H9 (cell line): Measurements from ENCODE around the gene IFT52. TPM values are rescaled to one million over a fixed set of nuclear protein-coding genes. Genes with fewer than 3 reads are reported as not detected.
A peak's percentile ranks its signal among the peaks of the same experiment; 100 is the strongest.

Experiments used
- DNase-seq: peaks from one replicate; pipeline ENCODE4 v3.0.0-alpha.2; 2017
- H2AFZ ChIP-seq: one replicate; pipeline ENCODE4 v1.6.1; 2013; ENCODE audit warnings: mild to moderate bottlenecking, low read length, control low read depth, moderate library complexity
- H2AK5ac ChIP-seq: 2 replicates; pipeline ENCODE4 v1.6.1; 2013; ENCODE audit warnings: low read length, control low read depth, mixed read lengths; ENCODE audit not compliant: insufficient read length
- H2BK120ac ChIP-seq: one replicate; pipeline ENCODE4 v1.6.1; 2013; ENCODE audit warnings: low read depth, mild to moderate bottlenecking, low read length, control low read depth, inconsistent platforms; ENCODE audit not compliant: poor library complexity, severe bottlenecking
- H2BK12ac ChIP-seq: 2 replicates; pipeline ENCODE4 v1.6.1; 2013; ENCODE audit warnings: low read length, control low read depth, mixed read lengths, low read depth; ENCODE audit not compliant: insufficient read length
- H2BK15ac ChIP-seq: 2 replicates; pipeline ENCODE4 v1.6.1; 2013; ENCODE audit warnings: low read depth, low read length, control low read depth
- H2BK20ac ChIP-seq: one replicate; pipeline ENCODE4 v1.6.1; 2013; ENCODE audit warnings: low read depth, mild to moderate bottlenecking, low read length, control low read depth, inconsistent platforms; ENCODE audit not compliant: poor library complexity, severe bottlenecking
- H2BK5ac ChIP-seq: 2 replicates; pipeline ENCODE4 v1.6.1; 2013; ENCODE audit warnings: low read length, control low read depth, mixed read lengths; ENCODE audit not compliant: insufficient read length
- H3K14ac ChIP-seq: 2 replicates; pipeline ENCODE4 v1.6.1; 2013; ENCODE audit warnings: low read length, control low read depth; ENCODE audit not compliant: insufficient read depth
- H3K18ac ChIP-seq: 2 replicates; pipeline ENCODE4 v1.6.1; 2013; ENCODE audit warnings: low read depth, mild to moderate bottlenecking, mixed read lengths, low read length, control low read depth; ENCODE audit not compliant: insufficient read length
- H3K23ac ChIP-seq: 2 replicates; pipeline ENCODE4 v1.6.1; 2013; ENCODE audit warnings: low read length, control low read depth, mixed read lengths, low read depth; ENCODE audit not compliant: insufficient read length
- H3K23me2 ChIP-seq: 2 replicates; pipeline ENCODE4 v1.6.1; 2013; ENCODE audit warnings: low read depth, mild to moderate bottlenecking, mixed read lengths, low read length, control low read depth; ENCODE audit not compliant: insufficient read length, poor library complexity, severe bottlenecking
- H3K27ac ChIP-seq: 2 replicates; pipeline ENCODE4 v1.5.1; 2013; ENCODE audit warnings: low read length, control low read depth, mixed read lengths, low read depth; ENCODE audit not compliant: insufficient read length
- H3K27me3 ChIP-seq: 2 replicates; pipeline ENCODE4 v1.6.1; 2013; ENCODE audit warnings: low read length, control low read depth, inconsistent platforms; ENCODE audit not compliant: insufficient read depth
- H3K4ac ChIP-seq: 2 replicates; pipeline ENCODE4 v1.6.1; 2013; ENCODE audit warnings: low read depth, mild to moderate bottlenecking, control low read depth, inconsistent platforms, low read length, moderate library complexity
- H3K4me1 ChIP-seq: 2 replicates; pipeline ENCODE4 v1.6.1; 2013; ENCODE audit warnings: low read length, control low read depth, inconsistent platforms; ENCODE audit not compliant: insufficient read depth
- H3K4me2 ChIP-seq: 2 replicates; pipeline ENCODE4 v1.6.1; 2013; ENCODE audit warnings: low read length, control low read depth, mixed read lengths; ENCODE audit not compliant: insufficient read length, insufficient read depth
- H3K56ac ChIP-seq: 2 replicates; pipeline ENCODE4 v1.6.1; 2013; ENCODE audit warnings: low read depth, mild to moderate bottlenecking, mixed read lengths, low read length, control low read depth; ENCODE audit not compliant: insufficient read length
- H3K79me1 ChIP-seq: 2 replicates; pipeline ENCODE4 v1.6.1; 2013; ENCODE audit warnings: low read depth, mild to moderate bottlenecking, moderate library complexity, low read length, control low read depth, inconsistent platforms; ENCODE audit not compliant: insufficient read depth, poor library complexity, severe bottlenecking
- H3K79me2 ChIP-seq: 2 replicates; pipeline ENCODE4 v1.6.1; 2013; ENCODE audit warnings: low read length, control low read depth, inconsistent platforms; ENCODE audit not compliant: insufficient read depth
- H3K9ac ChIP-seq: 2 replicates; pipeline ENCODE4 v1.6.1; 2013; ENCODE audit warnings: low read length, control low read depth, mixed read lengths; ENCODE audit not compliant: insufficient read length; ENCODE audit errors: extremely low read depth
- H3K9me3 ChIP-seq: one replicate; pipeline ENCODE4 v1.6.1; 2013; ENCODE audit warnings: low read depth, low read length, inconsistent platforms; ENCODE audit not compliant: control insufficient read depth
- H3T11ph ChIP-seq: one replicate; pipeline ENCODE4 v1.6.1; 2013; ENCODE audit warnings: mild to moderate bottlenecking, low read length, control low read depth, inconsistent platforms
- H4K20me1 ChIP-seq: one replicate; pipeline ENCODE4 v1.6.1; 2013; ENCODE audit not compliant: control insufficient read depth, insufficient read length, insufficient read depth
- H4K5ac ChIP-seq: 2 replicates; pipeline ENCODE4 v1.6.1; 2013; ENCODE audit warnings: low read depth, mild to moderate bottlenecking, mixed read lengths, low read length, control low read depth; ENCODE audit not compliant: insufficient read length
- H4K8ac ChIP-seq: replicated peaks from 2 replicates; pipeline ENCODE4 v1.6.1; 2013; ENCODE audit warnings: low read length, control low read depth, mixed read lengths, low read depth; ENCODE audit not compliant: insufficient read length
- H4K91ac ChIP-seq: 2 replicates; pipeline ENCODE4 v1.6.1; 2013; ENCODE audit warnings: low read depth, mild to moderate bottlenecking, moderate library complexity, mixed read lengths, low read length, control low read depth; ENCODE audit not compliant: insufficient read length
- H3K27ac Mint-ChIP-seq, 3 experiments: 2 replicates in 2 of 3; 3 replicates in 1 of 3; pipeline ENCODE4 v1.8.0; 2020 to 2021; ENCODE audit warnings: mixed read lengths in 3 of 3, mild to moderate bottlenecking in 1 of 3, moderate library complexity in 1 of 3
- H3K27me3 Mint-ChIP-seq: 2 replicates; pipeline ENCODE4 v1.8.0; 2021; ENCODE audit warnings: low read depth, mild to moderate bottlenecking, moderate library complexity, mixed read lengths
- H3K36me3 Mint-ChIP-seq, 3 experiments: 2 replicates in 2 of 3; 3 replicates in 1 of 3; pipeline ENCODE4 v1.8.0; 2020 to 2021; ENCODE audit warnings: low read depth in 3 of 3, mixed read lengths in 3 of 3; ENCODE audit not compliant: insufficient read depth in 1 of 3
- H3K4me1 Mint-ChIP-seq, 2 experiments: 2 replicates each; pipeline ENCODE4 v1.8.0; 2020; ENCODE audit warnings: mixed read lengths in 2 of 2
- H3K4me3 Mint-ChIP-seq, 2 experiments: 2 replicates in 1 of 2; 3 replicates in 1 of 2; pipeline ENCODE4 v1.8.0; 2020 to 2021; ENCODE audit warnings: mild to moderate bottlenecking in 2 of 2, mixed read lengths in 2 of 2, moderate library complexity in 1 of 2
- H3K9me3 Mint-ChIP-seq, 2 experiments: 2 replicates in 1 of 2; 3 replicates in 1 of 2; pipeline ENCODE4 v1.8.0; 2020; ENCODE audit warnings: mild to moderate bottlenecking in 2 of 2, mixed read lengths in 2 of 2, moderate library complexity in 1 of 2
- CTCF ChIP-seq: fragments of 200-600 bp; sonication (generic); conservative IDR thresholded peaks from 3 replicates; pipeline ENCODE4 v1.8.0; 2021; ENCODE audit warnings: antibody characterized with exemption, mild to moderate bottlenecking
- WGBS: extraction: QIAGEN DNeasy Blood & Tissue Kit; methylation state at CpG from one replicate; pipeline ENCODE4 v1.1.7; 2013; ENCODE audit warnings: missing lambda C conversion rate, low lambda C conversion rate, mixed read lengths; ENCODE audit not compliant: insufficient read length; ENCODE audit errors: extremely low coverage; 5-methylcytosine and 5-hydroxymethylcytosine counted together
- total RNA-seq: library from RNA; stranded (reverse); gene quantifications from 2 replicates; pipeline ENCODE4 v1.2.1, GENCODE V29; 2021

The IFT52 gene
- total RNA-seq, 1 experiment from 2014 or later = 44.5 TPM

DNA sequence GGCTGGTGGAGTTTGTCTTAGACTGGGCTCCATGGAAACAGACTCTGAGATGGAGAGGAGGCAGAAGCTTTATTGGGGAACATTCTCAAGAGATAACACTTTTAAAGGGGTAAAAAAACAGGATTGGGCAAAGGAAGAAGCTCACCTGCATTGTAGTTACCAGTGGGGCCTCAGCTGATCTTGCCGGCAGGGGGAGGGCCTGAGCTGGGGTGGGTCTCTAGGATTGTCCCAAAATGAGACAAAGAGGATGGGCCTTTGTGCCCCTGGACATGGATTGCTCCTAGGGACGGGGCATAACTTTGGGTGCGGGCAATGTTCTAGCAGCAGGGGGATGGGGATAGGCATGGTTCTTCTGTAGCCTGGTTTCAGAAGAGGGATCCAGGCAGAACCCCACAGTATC, 19.4 kb upstream of the IFT52 start:
- no peaks in the 10 kb centered on the region for H3K27me3 ChIP-seq
- H2BK120ac ChIP-seq = no peak overlapping the region
- no peak overlapping the region for H2BK20ac ChIP-seq
- H3K56ac ChIP-seq = no peak overlapping the region
- TF ChIP-seq CTCF = no peak
- no peak overlapping the region for H3K23ac ChIP-seq
- Mint-ChIP-seq H3K4me1 (peaks cover 3% of the 10 kb centered on the region in 2 experiments; a peak in 3 of 4 replicates), H3K9me3 (no peaks in the 10 kb centered on the region), H3K4me3 (no peak overlapping the region), H3K27ac (peak overlapping the region in 1 of 3 experiments; percentile 42; a peak in 1 of 7 replicates), H3K36me3 (no peaks in the 10 kb centered on the region), H3K27me3 (no peaks in the 10 kb centered on the region)
- H2BK15ac ChIP-seq = no peak overlapping the region
- WGBS = no CpG with 5 or more reads among the region's 3 CpGs
- no peaks in the 10 kb centered on the region for H3K9me3 ChIP-seq
- no peak overlapping the region for H2BK5ac ChIP-seq
- H3K4me2 ChIP-seq = no peak overlapping the region
- no peaks in the 10 kb centered on the region for H4K20me1 ChIP-seq
- H3K14ac ChIP-seq = no peak overlapping the region
- no peak overlapping the region for H3K9ac ChIP-seq
- DNase-seq = no peak
- H3K23me2 ChIP-seq = no peaks in the 10 kb centered on the region
- H3K18ac ChIP-seq = no peak overlapping the region
- no peak overlapping the region for H3K4ac ChIP-seq
- H2AFZ ChIP-seq = no peak overlapping the region
- H2BK12ac ChIP-seq = no peak overlapping the region
- no peaks in the 10 kb centered on the region for H3K4me1 ChIP-seq
- no peak overlapping the region for H3T11ph ChIP-seq
- H4K91ac ChIP-seq = no peak overlapping the region
- H3K79me2 ChIP-seq = no peaks in the 10 kb centered on the region
- H4K5ac ChIP-seq = no peak overlapping the region
- no peaks in the 10 kb centered on the region for H3K79me1 ChIP-seq
- no peak overlapping the region for H4K8ac ChIP-seq
- H3K27ac ChIP-seq = no peak overlapping the region
- no peak overlapping the region for H2AK5ac ChIP-seq
